Measurements from ENCODE around the gene MAS1.

DNA sequence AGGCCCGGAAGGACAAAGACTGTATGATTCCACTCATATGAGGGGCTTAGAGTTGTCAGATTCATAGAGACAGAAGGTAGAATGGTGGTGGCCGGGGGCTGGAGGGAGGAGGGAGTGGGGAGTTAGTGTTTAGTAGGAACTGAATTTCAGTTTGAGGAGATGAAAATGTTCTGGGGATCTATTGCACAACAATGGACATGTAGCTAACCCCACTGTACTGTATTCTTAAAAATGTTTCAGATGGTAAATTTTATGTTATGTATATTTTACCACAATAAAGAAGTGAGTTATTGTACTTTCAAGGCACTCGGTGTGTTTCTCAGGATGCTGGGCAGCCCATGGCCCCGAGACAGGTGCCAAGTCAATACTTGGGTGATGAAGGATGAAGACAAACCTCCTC lies 25.4 kb downstream of the MAS1 start:
- no peak for TF ChIP-seq SP1 (IDR thresholded peaks at IDR 0.05)
- TF ChIP-seq PKNOX1 (IDR thresholded peaks at IDR 0.05) = no peak
- TF ChIP-seq BHLHE40 (IDR thresholded peaks at IDR 0.05; ENCODE audit: borderline replicate concordance) = no peak
- no peak for TF ChIP-seq SUZ12 (IDR thresholded peaks at IDR 0.05)
- no peak for TF ChIP-seq NFRKB (IDR thresholded peaks at IDR 0.05)
- no peak for TF ChIP-seq LEF1 (IDR thresholded peaks at IDR 0.05; ENCODE audit: borderline replicate concordance)
- TF ChIP-seq L3MBTL2 (conservative IDR thresholded peaks at IDR 0.05) = no peak
- TF ChIP-seq FOXM1 (IDR thresholded peaks at IDR 0.05; ENCODE audit: borderline replicate concordance) = no peak
- TF ChIP-seq TARDBP (IDR thresholded peaks at IDR 0.05) = no peak
- no peak for TF ChIP-seq ELF4 (IDR thresholded peaks at IDR 0.05)
- TF ChIP-seq FOXA1 (IDR thresholded peaks at IDR 0.05) = no peak
- no peak for TF ChIP-seq ZNF384 (IDR thresholded peaks at IDR 0.05)
